ENCODE measurements around the gene DNPH1. TPM values are rescaled to one million over a fixed set of nuclear protein-coding genes. Genes with fewer than 3 reads are reported as not detected.

Gene DNPH1
- total and polyA plus RNA-seq, 2 experiments from 2014 or later, result 124 to 136 TPM

DNA sequence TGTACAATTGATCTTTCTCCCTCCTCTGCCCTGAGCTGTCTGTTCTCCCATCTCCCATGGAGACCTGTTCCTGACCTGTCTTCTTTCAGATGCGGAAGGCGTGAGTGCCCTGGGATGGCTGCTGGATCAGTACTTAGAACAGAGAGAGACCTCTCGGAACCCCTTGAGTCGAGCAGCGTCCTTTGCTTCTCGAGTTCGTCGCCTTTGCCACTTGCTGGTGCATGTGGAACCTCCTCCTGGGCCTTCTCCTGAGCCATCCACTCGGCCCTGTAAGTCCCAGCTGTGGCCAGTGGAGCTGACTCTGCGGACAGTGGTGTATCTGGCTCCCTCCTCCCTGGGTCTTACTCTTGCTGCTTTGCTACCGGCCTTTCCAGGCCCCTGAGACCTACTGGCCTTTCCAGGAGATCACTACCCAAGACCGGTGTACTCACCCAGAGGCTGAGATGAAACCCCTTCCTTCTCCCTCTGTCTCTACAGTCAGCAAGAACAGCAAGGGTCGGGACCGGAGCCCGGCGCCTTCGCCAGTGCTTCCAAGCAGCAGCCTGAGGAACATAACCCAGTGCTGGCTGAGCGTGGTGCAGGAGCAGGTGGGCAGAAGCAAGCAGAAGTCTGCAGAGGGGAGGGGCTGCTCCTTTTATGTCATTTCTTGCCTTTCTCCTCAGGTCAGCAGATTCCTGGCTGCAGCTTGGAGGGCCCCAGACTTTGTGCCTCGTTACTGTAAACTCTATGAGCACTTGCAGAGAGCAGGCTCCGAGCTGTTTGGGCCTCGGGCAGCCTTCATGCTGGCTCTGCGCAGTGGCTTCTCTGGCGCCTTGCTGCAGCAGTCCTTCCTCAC lies 24.8 kb downstream of the DNPH1 start:
- Histone ChIP-seq H3K9me3 (ENCODE audit: low read depth) (no peaks in the 10 kb centered on the region), H3K36me3 (replicated peaks; ENCODE audit: insufficient read depth, low read depth) (no peaks in the 10 kb centered on the region), H3K4me1 (ENCODE audit: insufficient read depth) (no peaks in the 10 kb centered on the region), H3K4me2 (no peak overlapping the region), H3K79me2 (no peaks in the 10 kb centered on the region), H3K27me3 (no peaks in the 10 kb centered on the region), H2AFZ (no peak overlapping the region), H3K27ac (no peak overlapping the region), H3K9me2 (replicated peaks; ENCODE audit: insufficient read depth) (no peaks in the 10 kb centered on the region), H3K4me3 (no peak overlapping the region), H4K20me1 (ENCODE audit: insufficient read depth, poor library complexity, severe bottlenecking) (no peaks in the 10 kb centered on the region)
- no peak for DNase-seq (ENCODE audit: low spot score)
- TF ChIP-seq EZH2phosphoT487 (IDR thresholded peaks at IDR 0.05; ENCODE audit: low read depth, severe bottlenecking, unreplicated experiment) (no peak), EZH2 (IDR thresholded peaks at IDR 0.05; ENCODE audit: borderline replicate concordance) (no peak), CTCF (IDR thresholded peaks at IDR 0.05; ENCODE audit: poor library complexity) (no peak)
- WGBS (ENCODE audit: low lambda C conversion rate, missing lambda C conversion rate), result 92% methylated on average over 23 of the region's 23 CpGs

GRCh38 chr6:43203718-43204095 lies 25.6 kb downstream of the DNPH1 start:
- no peak overlapping the region for H3K4me3 ChIP-seq

DNA sequence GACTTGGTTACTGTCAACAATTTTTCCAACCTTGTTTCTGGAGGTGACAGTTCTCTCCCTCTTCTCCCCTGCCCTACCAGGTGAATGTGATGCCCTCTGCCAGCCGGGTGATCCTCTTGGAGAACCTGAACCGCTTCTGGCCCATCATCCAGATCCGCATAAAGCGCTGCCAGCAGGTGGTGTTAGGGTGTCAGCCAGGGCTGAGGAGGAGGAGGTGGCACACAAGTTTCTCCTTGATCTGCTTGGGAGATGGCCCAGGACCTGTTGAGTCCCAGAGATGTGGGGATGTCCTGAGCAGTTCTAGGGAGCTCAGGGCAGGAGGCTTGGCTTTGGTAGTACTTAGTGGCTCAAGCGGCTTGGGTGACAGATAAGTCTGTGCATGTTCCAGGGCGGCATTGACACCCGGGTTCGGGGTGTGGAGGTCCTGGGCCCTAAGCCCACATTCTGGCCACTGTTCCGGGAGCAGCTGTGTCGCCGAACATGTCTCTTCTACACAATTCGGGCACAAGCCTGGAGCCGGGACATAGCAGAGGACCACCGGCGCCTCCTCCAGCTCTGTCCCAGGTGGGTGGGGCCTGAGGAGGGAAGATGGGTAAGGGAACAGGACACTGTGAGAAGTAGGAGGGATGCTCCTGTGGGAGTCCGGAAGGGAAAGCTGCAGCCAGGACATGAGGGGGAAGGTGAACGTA lies 26.1 kb downstream of the DNPH1 start:
- no peaks in the 10 kb centered on the region for H3K9me3 ChIP-seq (ENCODE audit: low read depth)
- WGBS (ENCODE audit: low lambda C conversion rate, missing lambda C conversion rate), result 94% methylated on average over 17 of the region's 17 CpGs
- no peak for DNase-seq (ENCODE audit: low spot score)

More at GRCh38 chr6:43203718-43204095, 25.6 kb downstream of the DNPH1 start:
- no peaks in the 10 kb centered on the region for H3K9me2 ChIP-seq (replicated peaks; ENCODE audit: insufficient read depth)
- H3K4me2 ChIP-seq, result no peak overlapping the region
- H3K79me2 ChIP-seq, result no peaks in the 10 kb centered on the region
- no peak for DNase-seq (ENCODE audit: low spot score)
- H3K27me3 ChIP-seq, result no peaks in the 10 kb centered on the region
- H3K36me3 ChIP-seq (replicated peaks; ENCODE audit: insufficient read depth, low read depth), result no peaks in the 10 kb centered on the region
- H2AFZ ChIP-seq, result no peak overlapping the region
- H3K27ac ChIP-seq, result no peak overlapping the region
- no peaks in the 10 kb centered on the region for H3K4me1 ChIP-seq (ENCODE audit: insufficient read depth)
- TF ChIP-seq EZH2phosphoT487 (IDR thresholded peaks at IDR 0.05; ENCODE audit: low read depth, severe bottlenecking, unreplicated experiment), result no peak
- TF ChIP-seq CTCF (IDR thresholded peaks at IDR 0.05; ENCODE audit: poor library complexity), result no peak
- no peak for TF ChIP-seq EZH2 (IDR thresholded peaks at IDR 0.05; ENCODE audit: borderline replicate concordance)
- H3K9me3 ChIP-seq (ENCODE audit: low read depth), result no peaks in the 10 kb centered on the region
- 95% methylated on average over 8 of the region's 8 CpGs for WGBS (ENCODE audit: low lambda C conversion rate, missing lambda C conversion rate)
- no peaks in the 10 kb centered on the region for H4K20me1 ChIP-seq (ENCODE audit: insufficient read depth, poor library complexity, severe bottlenecking)

More for the DNA sequence above, 26.1 kb downstream of the DNPH1 start:
- Histone ChIP-seq H3K79me2 (no peaks in the 10 kb centered on the region), H3K27ac (no peak overlapping the region), H3K4me1 (ENCODE audit: insufficient read depth) (no peaks in the 10 kb centered on the region), H3K4me3 (no peak overlapping the region), H3K9me2 (replicated peaks; ENCODE audit: insufficient read depth) (no peaks in the 10 kb centered on the region), H4K20me1 (ENCODE audit: insufficient read depth, poor library complexity, severe bottlenecking) (no peaks in the 10 kb centered on the region), H2AFZ (no peak overlapping the region), H3K27me3 (no peaks in the 10 kb centered on the region), H3K4me2 (no peak overlapping the region), H3K36me3 (replicated peaks; ENCODE audit: insufficient read depth, low read depth) (no peaks in the 10 kb centered on the region)
- no peak for TF ChIP-seq CTCF (IDR thresholded peaks at IDR 0.05; ENCODE audit: poor library complexity)
- TF ChIP-seq EZH2 (IDR thresholded peaks at IDR 0.05; ENCODE audit: borderline replicate concordance), result no peak
- TF ChIP-seq EZH2phosphoT487 (IDR thresholded peaks at IDR 0.05; ENCODE audit: low read depth, severe bottlenecking, unreplicated experiment), result no peak
